PFSK-1 (cell line): ENCODE data around the gene CCDC188.

ENCODE experiments used
- POLR2AphosphoS5 ChIP-seq: IDR thresholded peaks from 2 replicates; pipeline ENCODE4 v1.6.1; 2012; ENCODE audit warnings: low read depth, mild to moderate bottlenecking, control low read depth, low read length, moderate library complexity
- REST ChIP-seq, 2 experiments: IDR thresholded peaks; 2 replicates each; pipeline versions ENCODE4 v1.6.1 to v1.8.0; 2011 to 2012; ENCODE audit warnings: low read depth in 2 of 2, low read length in 2 of 2, control low read depth in 1 of 2, inconsistent platforms in 1 of 2, mild to moderate bottlenecking in 1 of 2, moderate library complexity in 1 of 2; ENCODE audit not compliant: insufficient read depth in 1 of 2
- TAF1 ChIP-seq: IDR thresholded peaks from 2 replicates; pipeline ENCODE4 v1.6.1; 2012; ENCODE audit warnings: low read length, control low read depth, borderline replicate concordance; ENCODE audit not compliant: insufficient read depth

DNA sequence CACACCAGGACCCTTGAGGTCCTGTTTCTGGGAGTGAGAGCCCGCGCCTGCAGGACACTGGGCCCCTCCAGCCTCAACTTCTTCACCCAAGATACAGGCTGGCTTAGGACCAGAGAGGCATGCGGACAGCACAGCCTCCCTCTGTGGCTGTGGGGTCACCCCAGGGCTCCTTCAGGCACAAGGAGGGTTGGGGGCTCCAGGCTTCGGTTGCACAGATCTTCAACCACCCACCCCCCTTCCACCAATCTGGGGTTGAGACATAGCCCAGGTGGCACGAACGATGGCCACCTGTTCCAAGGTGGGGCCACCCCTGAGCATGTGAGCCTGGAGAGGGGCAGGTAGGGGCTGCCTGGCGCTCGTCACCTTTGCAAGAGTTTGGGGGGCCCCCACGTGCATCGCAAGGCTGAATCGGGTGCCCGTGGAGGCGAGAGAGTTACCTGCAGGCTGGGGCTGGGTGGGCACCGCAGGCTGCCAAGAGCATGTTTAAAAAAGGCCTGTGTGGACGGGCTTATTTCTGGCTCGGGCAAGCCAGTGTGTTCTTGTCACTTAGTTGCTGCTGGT is 18.1 kb downstream of the CCDC188 start:
- TF ChIP-seq POLR2AphosphoS5 (no peak), REST (IDR thresholded peaks at IDR 0.05; ENCODE audit: insufficient read depth in 1 of 2, low read depth in 2 of 2, low read length in 2 of 2) (no peak), TAF1 (no peak)
